Left ventricle myocardium inferior (tissue), 1 donor: ENCODE data around the gene INO80. TPM values are rescaled to one million over a fixed set of nuclear protein-coding genes. Genes with fewer than 3 reads are reported as not detected.

Experiments
- DNase-seq: peaks from one replicate; pipeline ENCODE4 v3.0.0-alpha.2; 2020
- H3K27ac ChIP-seq: fragments of 200-600 bp; replicated peaks from 2 replicates; pipeline ENCODE4 v1.8.0; 2021
- H3K27me3 ChIP-seq: fragments of 200-600 bp; 2 replicates; pipeline ENCODE4 v1.8.0; 2021; ENCODE audit warnings: low read depth
- H3K36me3 ChIP-seq: fragments of 200-600 bp; 2 replicates; pipeline ENCODE4 v1.8.0; 2021
- H3K4me1 ChIP-seq: fragments of 200-600 bp; 2 replicates; pipeline ENCODE4 v1.8.0; 2021
- H3K4me3 ChIP-seq: fragments of 200-600 bp; 2 replicates; pipeline ENCODE4 v1.8.0; 2021; ENCODE audit warnings: mild to moderate bottlenecking, moderate library complexity
- H3K9me3 ChIP-seq: fragments of 200-600 bp; replicated peaks from 2 replicates; pipeline ENCODE4 v1.8.0; 2021
- intact Hi-C: fragments of 100-400 bp; cut with micrococcal nuclease; formaldehyde crosslinking; loops from one replicate; pipeline ENCODE4 v1.11.0; 2022
- total RNA-seq: library from RNA; stranded (reverse); fragmentation: NEBNext Ultra II Directional; extraction: Animal tissue kit (Norgen Biotek cat#: 25700); gene quantifications from one replicate; pipeline ENCODE4 v1.2.1, GENCODE V29; 2021
- TF ChIP-seq, protein P1 (sequence below): fragments of 200-600 bp; IDR thresholded peaks from 2 replicates; pipeline ENCODE4 v1.8.0; 2021; ENCODE audit warnings: antibody characterized with exemption, mild to moderate bottlenecking, borderline replicate concordance
- donor health status: DM: no; HTN: yes; CAD: no; lungs with severe emphysema.

Gene INO80
- total RNA-seq, 1 donor from 2014 or later = 8.6 TPM

DNA sequence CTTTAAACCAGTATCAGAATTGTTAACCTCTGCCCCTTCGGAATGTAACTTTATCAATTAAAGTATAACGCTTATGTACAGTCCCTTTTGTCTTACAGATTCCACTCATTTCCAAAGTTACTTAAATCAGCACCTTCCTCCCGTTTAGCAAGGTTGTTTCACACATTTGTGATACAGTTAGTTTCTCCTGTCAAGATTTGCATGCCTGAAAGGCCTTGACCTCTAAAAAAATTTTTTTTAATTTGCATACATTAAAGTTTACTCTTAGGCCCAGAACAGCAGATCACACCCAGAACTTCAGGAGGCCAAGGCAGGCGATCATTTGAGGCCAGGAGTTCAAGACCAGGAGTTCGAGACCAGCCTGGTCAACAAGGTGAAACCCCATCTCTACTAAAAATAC is 9.1 kb downstream of the INO80 start:
- Histone ChIP-seq H3K27me3 (no peaks in the 10 kb centered on the region), H3K4me3 (no peak overlapping the region), H3K4me1 (peaks cover 20% of the 10 kb centered on the region), H3K9me3 (no peaks in the 10 kb centered on the region), H3K36me3 (no peaks in the 10 kb centered on the region), H3K27ac (no peak overlapping the region)
- no peak for DNase-seq
- intact Hi-C loops = no loop called here
- TF ChIP-seq, protein P1, sequence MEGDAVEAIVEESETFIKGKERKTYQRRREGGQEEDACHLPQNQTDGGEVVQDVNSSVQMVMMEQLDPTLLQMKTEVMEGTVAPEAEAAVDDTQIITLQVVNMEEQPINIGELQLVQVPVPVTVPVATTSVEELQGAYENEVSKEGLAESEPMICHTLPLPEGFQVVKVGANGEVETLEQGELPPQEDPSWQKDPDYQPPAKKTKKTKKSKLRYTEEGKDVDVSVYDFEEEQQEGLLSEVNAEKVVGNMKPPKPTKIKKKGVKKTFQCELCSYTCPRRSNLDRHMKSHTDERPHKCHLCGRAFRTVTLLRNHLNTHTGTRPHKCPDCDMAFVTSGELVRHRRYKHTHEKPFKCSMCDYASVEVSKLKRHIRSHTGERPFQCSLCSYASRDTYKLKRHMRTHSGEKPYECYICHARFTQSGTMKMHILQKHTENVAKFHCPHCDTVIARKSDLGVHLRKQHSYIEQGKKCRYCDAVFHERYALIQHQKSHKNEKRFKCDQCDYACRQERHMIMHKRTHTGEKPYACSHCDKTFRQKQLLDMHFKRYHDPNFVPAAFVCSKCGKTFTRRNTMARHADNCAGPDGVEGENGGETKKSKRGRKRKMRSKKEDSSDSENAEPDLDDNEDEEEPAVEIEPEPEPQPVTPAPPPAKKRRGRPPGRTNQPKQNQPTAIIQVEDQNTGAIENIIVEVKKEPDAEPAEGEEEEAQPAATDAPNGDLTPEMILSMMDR = no peak

DNA sequence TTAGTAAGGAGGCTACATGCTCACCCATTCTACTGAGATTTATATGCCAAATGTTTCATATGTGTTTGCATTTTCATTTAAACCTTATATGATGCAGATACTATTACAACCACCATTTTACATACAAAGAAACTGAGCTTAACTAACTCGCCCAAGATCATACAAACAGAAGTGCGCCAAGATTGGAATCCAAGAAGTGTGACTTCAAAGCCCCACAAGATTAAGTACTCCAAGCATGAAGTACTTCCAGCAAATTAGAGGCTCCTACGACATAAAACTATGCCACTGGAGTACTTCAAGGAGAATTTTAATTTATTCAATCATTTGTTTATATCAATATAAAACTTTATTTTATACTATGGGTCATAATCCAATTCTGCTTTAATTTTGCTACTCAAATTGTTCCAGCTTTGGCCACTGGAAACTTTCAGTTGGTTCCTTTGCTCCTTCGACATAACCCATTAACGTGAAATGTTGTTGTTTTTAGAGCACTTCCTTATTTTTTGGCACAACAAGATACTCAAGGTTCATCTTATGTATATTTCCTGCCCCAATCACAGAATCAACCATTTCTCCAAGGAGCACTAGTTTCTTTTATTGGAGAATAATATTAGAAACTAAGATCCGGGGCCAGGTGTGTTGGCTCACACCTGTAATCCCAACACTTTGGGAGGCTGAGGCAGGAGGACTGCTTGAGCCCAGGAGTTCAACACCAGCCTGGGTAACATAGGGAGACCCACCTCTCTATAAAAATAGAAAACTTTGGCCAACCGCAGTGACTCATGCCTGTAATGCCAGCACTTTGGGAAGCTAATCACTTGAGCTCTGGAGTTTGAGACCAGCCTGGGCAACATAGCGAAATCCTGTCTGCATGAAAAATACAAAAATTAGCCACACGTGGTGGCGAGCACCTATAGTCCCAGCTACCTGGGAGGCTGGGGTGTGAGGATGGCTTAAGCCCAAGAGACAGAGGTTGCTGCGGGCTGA is 10.4 kb downstream of the INO80 start:
- no peak overlapping the region for H3K4me3 ChIP-seq
- intact Hi-C loops = no loop called here
- no peaks in the 10 kb centered on the region for H3K36me3 ChIP-seq
- DNase-seq = no peak
- H3K27me3 ChIP-seq = no peaks in the 10 kb centered on the region
- TF ChIP-seq, protein P1 = no peak
- H3K4me1 ChIP-seq = peaks cover 18% of the 10 kb centered on the region
- no peak overlapping the region for H3K27ac ChIP-seq
- no peaks in the 10 kb centered on the region for H3K9me3 ChIP-seq

DNA sequence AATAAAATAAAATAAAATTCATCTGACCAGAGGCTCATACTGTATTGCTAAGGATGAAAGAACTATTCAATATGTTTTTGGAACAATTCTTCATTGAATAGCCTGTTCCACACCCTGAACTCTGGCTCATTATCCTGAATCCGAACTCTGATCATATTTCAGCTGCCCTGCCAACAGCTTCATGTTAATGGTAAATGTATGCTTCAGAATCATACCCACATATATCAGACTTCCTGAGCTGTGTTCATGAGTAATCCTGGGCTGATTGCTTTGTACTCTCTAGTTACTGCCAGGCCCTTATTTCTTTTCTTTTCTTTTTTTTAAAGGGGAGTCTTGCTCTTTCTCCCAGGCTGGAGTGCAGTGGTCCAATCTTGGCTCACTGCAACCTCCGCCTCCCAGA is 11.8 kb downstream of the INO80 start:
- intact Hi-C loops = no loop called here
- TF ChIP-seq, protein P1 = no peak
- H3K27me3 ChIP-seq = no peaks in the 10 kb centered on the region
- no peak overlapping the region for H3K27ac ChIP-seq
- H3K4me3 ChIP-seq = no peak overlapping the region
- DNase-seq = no peak
- H3K9me3 ChIP-seq = no peaks in the 10 kb centered on the region
- peaks cover 17% of the 10 kb centered on the region for H3K4me1 ChIP-seq
- no peaks in the 10 kb centered on the region for H3K36me3 ChIP-seq

DNA sequence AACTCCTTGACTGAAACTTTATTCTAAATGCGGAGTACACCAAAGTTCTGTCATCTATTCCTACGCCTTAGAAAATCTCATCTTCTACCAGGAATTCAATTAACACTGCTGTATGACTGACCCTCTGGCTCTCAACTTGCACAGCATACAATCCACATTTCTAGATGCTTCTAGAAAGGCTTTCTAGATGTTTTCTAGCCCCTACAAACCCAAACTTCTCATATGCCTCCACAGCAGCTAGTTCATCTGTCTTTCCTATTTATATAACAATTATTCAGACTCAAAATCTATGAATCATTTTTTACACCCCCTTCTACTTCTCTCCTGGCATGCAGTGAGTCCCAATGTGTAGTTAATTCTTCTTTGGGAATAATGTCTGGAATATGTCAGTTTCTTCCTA is 13.2 kb downstream of the INO80 start:
- TF ChIP-seq, protein P1 = no peak
- no peaks in the 10 kb centered on the region for H3K27me3 ChIP-seq
- H3K4me3 ChIP-seq = no peak overlapping the region
- H3K27ac ChIP-seq = no peak overlapping the region
- H3K9me3 ChIP-seq = no peaks in the 10 kb centered on the region
- H3K4me1 ChIP-seq = peaks cover 9% of the 10 kb centered on the region
- H3K36me3 ChIP-seq = peaks cover 7% of the 10 kb centered on the region
- no peak for DNase-seq
- intact Hi-C loops = no loop called here

DNA sequence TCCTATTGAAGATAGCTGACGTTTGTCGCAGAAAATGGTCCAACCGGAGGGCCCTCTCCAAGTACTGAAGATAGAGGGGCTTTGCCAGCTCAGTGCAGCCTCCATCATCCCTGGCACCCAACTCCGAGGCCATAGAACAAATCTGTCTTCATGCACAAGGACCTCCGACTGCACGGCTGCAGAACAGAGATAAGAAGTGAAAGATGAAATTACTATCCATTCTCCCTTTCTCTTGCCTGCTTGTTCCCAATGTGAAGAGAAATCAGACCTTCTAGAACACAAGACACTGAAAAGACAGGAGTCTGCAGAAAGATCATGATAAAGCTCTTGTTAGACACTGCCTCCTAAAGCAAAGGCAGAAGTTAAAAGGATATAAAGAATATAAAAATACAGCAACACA is 19.9 kb downstream of the INO80 start:
- H3K27ac ChIP-seq = no peak overlapping the region
- no peaks in the 10 kb centered on the region for H3K4me1 ChIP-seq
- H3K27me3 ChIP-seq = no peaks in the 10 kb centered on the region
- peaks cover 68% of the 10 kb centered on the region for H3K36me3 ChIP-seq
- H3K9me3 ChIP-seq = no peaks in the 10 kb centered on the region
- intact Hi-C loops = no loop called here
- no peak overlapping the region for H3K4me3 ChIP-seq
- no peak for DNase-seq
- TF ChIP-seq, protein P1 = no peak
